ENCODE results near the gene FCHSD2. TPM values are rescaled to one million over a fixed set of nuclear protein-coding genes. Genes with fewer than 3 reads are reported as not detected.

The FCHSD2 gene
- total RNA-seq, 3 donors from 2014 or later (not counting 1 experiment from before 2014, with no cell fraction given), result 39.4 to 59.1 (median 42.1) TPM

GRCh38 chr11:73117071-73117470 is 25.0 kb downstream of the FCHSD2 start:
- Mint-ChIP-seq H3K36me3 (no peaks in the 10 kb centered on the region), H3K9me3 (no peaks in the 10 kb centered on the region), H3K4me3 (no peak overlapping the region), H3K27ac (no peak overlapping the region), H3K4me1 (peaks cover 5 to 18% of the 10 kb centered on the region in 2 donors), H3K27me3 (ENCODE audit: low read depth in 2 of 2) (no peaks in the 10 kb centered on the region)
- no peak overlapping the region for H3K4me3 ChIP-seq (ENCODE audit: low read length)
- no CpG with 5 or more reads among the region's 2 CpGs for WGBS (ENCODE audit: insufficient coverage)
- ATAC-seq, result no peak
- DNase-seq, result no peak
- peaks cover 3% of the 10 kb centered on the region for H3K4me1 ChIP-seq (ENCODE audit: control insufficient read depth, insufficient read depth, low read length)
- no peaks in the 10 kb centered on the region for H3K27me3 ChIP-seq (ENCODE audit: control insufficient read depth, insufficient read depth, low read length)
- no peak overlapping the region for H3K27ac ChIP-seq (ENCODE audit: low read length)
- H3K9me3 ChIP-seq (ENCODE audit: control insufficient read depth, insufficient read depth, low read length), result no peaks in the 10 kb centered on the region
- H3K36me3 ChIP-seq (ENCODE audit: control insufficient read depth, insufficient read depth, low read length), result no peaks in the 10 kb centered on the region
- intact Hi-C loops (cut with micrococcal nuclease), result no loop called here
- TF ChIP-seq CTCF (IDR thresholded peaks at IDR 0.05), result no peak

DNA sequence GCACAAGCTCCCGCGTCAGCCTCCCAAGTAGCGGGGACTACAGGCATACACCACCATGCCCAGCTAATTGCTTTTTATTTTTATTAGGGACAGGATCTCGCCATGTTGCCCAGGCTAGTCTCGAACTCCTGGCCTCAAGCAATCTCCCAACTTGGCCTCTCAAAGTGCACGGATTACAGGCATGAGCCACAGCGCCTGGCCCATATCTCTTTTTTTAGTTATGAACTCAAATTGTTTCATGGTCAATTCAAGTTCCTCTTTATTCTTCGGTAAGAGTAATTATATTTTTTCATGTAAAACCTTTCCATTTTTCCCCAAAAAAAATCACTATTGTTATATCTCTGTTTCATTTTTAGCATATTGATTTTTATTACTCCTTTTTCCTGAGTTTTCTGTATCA is 25.5 kb downstream of the FCHSD2 start:
- no peak for TF ChIP-seq CTCF (IDR thresholded peaks at IDR 0.05)
- DNase-seq (no peak), ATAC-seq (no peak)
- no peaks in the 10 kb centered on the region for H3K27me3 ChIP-seq (ENCODE audit: control insufficient read depth, insufficient read depth, low read length)
- intact Hi-C loops (cut with micrococcal nuclease), result no loop called here
- no peak overlapping the region for H3K27ac Mint-ChIP-seq
- H3K36me3 Mint-ChIP-seq, result no peaks in the 10 kb centered on the region
- peaks cover 5 to 18% of the 10 kb centered on the region in 2 donors for H3K4me1 Mint-ChIP-seq
- H3K4me3 Mint-ChIP-seq, result no peak overlapping the region
- H3K9me3 Mint-ChIP-seq, result peaks cover 0 to under 1% of the 10 kb centered on the region in 2 donors
- H3K4me1 ChIP-seq (ENCODE audit: control insufficient read depth, insufficient read depth, low read length), result peaks cover 3% of the 10 kb centered on the region
- H3K27me3 Mint-ChIP-seq (ENCODE audit: low read depth in 2 of 2), result no peaks in the 10 kb centered on the region
- no peak overlapping the region for H3K27ac ChIP-seq (ENCODE audit: low read length)
- 90% methylated on average over 7 of the region's 8 CpGs for WGBS (ENCODE audit: insufficient coverage)
- H3K9me3 ChIP-seq (ENCODE audit: control insufficient read depth, insufficient read depth, low read length), result no peaks in the 10 kb centered on the region
- H3K4me3 ChIP-seq (ENCODE audit: low read length), result no peak overlapping the region
- no peaks in the 10 kb centered on the region for H3K36me3 ChIP-seq (ENCODE audit: control insufficient read depth, insufficient read depth, low read length)

DNA sequence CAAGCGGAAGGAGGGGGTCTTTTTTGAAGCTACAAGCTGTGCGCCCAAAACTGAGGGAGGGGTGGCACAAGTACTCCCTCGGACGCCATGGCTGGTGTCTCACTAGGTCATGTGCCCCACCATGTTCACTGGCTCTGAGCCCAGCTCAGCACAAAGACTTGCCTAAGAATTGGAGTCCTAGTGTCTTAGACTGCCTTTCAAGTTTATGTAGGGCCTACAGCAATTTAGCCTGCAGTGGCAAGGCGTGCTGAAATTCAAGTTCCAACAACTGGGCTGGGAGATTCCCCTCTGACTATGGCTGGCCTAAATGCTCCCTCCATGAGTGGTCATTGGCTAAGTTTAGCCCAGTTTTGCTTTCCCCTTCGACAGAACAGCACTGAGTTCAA is 27.3 kb downstream of the FCHSD2 start:
- Mint-ChIP-seq H3K36me3 (peaks cover 8% of the 10 kb centered on the region), H3K9me3 (peaks cover 3 to 12% of the 10 kb centered on the region in 2 donors), H3K4me3 (no peak overlapping the region), H3K4me1 (peaks cover 5 to 13% of the 10 kb centered on the region in 2 donors), H3K27ac (no peak overlapping the region), H3K27me3 (ENCODE audit: low read depth in 2 of 2) (no peaks in the 10 kb centered on the region)
- Histone ChIP-seq H3K27me3 (ENCODE audit: control insufficient read depth, insufficient read depth, low read length) (no peaks in the 10 kb centered on the region), H3K4me3 (ENCODE audit: low read length) (no peak overlapping the region), H3K27ac (ENCODE audit: low read length) (no peak overlapping the region), H3K9me3 (ENCODE audit: control insufficient read depth, insufficient read depth, low read length) (no peaks in the 10 kb centered on the region), H3K36me3 (ENCODE audit: control insufficient read depth, insufficient read depth, low read length) (no peaks in the 10 kb centered on the region), H3K4me1 (ENCODE audit: control insufficient read depth, insufficient read depth, low read length) (peaks cover 3% of the 10 kb centered on the region)
- WGBS (ENCODE audit: insufficient coverage), result 98% methylated on average over 6 of the region's 6 CpGs
- DNase-seq (no peak), ATAC-seq (no peak)
- TF ChIP-seq CTCF (IDR thresholded peaks at IDR 0.05), result no peak
- intact Hi-C loops (cut with micrococcal nuclease), result no loop called here

DNA sequence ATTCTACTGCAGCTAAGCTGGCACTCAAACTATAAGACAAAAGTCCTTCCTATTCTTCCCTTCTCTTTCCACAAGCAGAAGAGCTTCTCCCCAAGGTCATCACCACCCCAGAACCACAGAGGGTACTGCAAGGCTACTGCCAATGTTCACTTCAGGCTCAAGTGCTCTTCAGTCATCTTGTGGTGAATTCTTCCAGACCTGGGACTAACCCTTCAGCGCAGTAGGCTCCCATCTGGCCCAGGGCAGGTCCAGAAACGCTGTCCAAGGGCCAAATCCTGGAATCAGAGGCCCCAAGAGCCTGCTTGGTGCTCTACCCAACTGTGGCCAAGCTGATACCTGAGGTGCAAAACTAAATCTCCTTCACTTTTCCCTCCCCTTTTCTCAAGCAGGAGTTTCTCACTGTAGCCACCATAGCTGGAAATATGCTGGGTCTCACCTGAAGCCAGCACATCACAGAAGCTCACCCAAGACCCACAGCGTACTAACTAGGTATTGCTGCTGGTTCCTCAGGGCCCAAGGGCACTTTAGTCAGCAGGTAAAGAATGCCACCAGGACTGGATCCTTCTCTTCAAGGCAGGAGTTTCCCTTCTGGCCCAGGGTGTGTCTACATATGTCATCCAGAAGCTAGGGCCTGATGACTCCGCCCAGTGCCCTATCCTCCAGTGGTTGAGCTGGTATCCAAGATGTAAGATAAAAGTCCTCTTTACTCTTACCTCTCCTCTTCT is 27.8 kb downstream of the FCHSD2 start:
- 98% methylated on average over 3 of the region's 4 CpGs for WGBS (ENCODE audit: insufficient coverage)
- peaks cover 5 to 12% of the 10 kb centered on the region in 2 donors for H3K9me3 Mint-ChIP-seq
- Histone ChIP-seq H3K36me3 (ENCODE audit: control insufficient read depth, insufficient read depth, low read length) (no peaks in the 10 kb centered on the region), H3K9me3 (ENCODE audit: control insufficient read depth, insufficient read depth, low read length) (no peaks in the 10 kb centered on the region), H3K27me3 (ENCODE audit: control insufficient read depth, insufficient read depth, low read length) (no peaks in the 10 kb centered on the region), H3K4me1 (ENCODE audit: control insufficient read depth, insufficient read depth, low read length) (peaks cover 3% of the 10 kb centered on the region), H3K4me3 (ENCODE audit: low read length) (no peak overlapping the region), H3K27ac (ENCODE audit: low read length) (no peak overlapping the region)
- ATAC-seq (no peak), DNase-seq (no peak)
- intact Hi-C loops (cut with micrococcal nuclease), result no loop called here
- no peaks in the 10 kb centered on the region for H3K27me3 Mint-ChIP-seq (ENCODE audit: low read depth in 2 of 2)
- no peak overlapping the region for H3K27ac Mint-ChIP-seq
- peaks cover 5 to 13% of the 10 kb centered on the region in 2 donors for H3K4me1 Mint-ChIP-seq
- TF ChIP-seq CTCF (IDR thresholded peaks at IDR 0.05), result no peak
- no peak overlapping the region for H3K4me3 Mint-ChIP-seq
- H3K36me3 Mint-ChIP-seq, result peaks cover 8% of the 10 kb centered on the region
